Measurements from ENCODE around the gene SLC1A5. TPM values are rescaled to one million over a fixed set of nuclear protein-coding genes. Genes with fewer than 3 reads are reported as not detected.
"Not testable (repeated sequence)": the region's sequence is repeated elsewhere in the genome, so short reads cannot be mapped to it uniquely, and the experiment has no call there.

The SLC1A5 gene
- polyA plus RNA-seq (2012; ENCODE audit: missing spikeins): 31.0 TPM

DNA sequence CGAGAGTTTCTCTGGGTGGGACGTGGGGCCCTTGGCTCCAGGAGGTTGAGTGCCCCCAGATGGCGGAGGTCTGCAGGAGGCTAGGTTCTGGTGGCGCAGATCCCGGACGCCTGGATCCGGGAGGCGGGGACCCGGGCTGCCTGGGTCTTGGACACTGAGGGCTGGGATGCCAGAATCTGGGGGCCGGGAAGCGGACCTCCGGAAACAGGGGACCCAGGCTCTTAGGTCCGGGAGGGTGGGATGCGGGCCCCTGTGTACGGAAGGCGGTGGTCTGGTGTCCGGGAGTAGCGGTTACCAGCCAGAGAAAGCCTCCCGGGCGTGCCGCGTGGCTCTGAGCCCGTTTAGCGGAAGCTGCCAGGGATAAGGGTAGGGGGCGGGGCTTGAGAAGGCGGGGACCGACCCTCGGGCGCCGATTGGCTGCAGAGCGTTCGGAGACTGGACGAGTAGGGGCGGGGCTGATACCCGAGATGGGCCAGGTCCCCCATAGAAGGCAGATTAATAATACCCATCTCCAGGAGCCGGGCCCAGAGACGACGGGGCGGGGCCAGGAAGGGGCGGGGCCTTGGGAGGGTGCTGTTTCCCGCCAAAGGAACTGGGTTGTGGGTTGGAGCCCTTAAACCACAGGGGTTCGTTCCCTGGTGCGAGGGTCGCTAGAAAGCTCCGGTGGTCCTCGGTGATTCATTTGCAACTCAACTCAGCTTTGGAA lies at the start of gene SLC1A5:
SLC1A5 (minus strand) TSS at position 333 of the 706 bp plus-strand sequence. CDS start 629 bp downstream, outside the sequence.
- FAIRE-seq: peak; percentile 75
- peak; percentile 100 for TF ChIP-seq TAF1 (IDR thresholded peaks at IDR 0.05; ENCODE audit: borderline replicate concordance, low read depth, low read length)
- TF ChIP-seq POLR2AphosphoS5 (IDR thresholded peaks at IDR 0.05; ENCODE audit: low read depth, low read length): peak; percentile 99
- peak; percentile 100 for TF ChIP-seq POLR2A (IDR thresholded peaks at IDR 0.05; ENCODE audit: low read depth, low read length)
- peak; percentile 96 for DNase-seq (ENCODE audit: insufficient read length)

DNA sequence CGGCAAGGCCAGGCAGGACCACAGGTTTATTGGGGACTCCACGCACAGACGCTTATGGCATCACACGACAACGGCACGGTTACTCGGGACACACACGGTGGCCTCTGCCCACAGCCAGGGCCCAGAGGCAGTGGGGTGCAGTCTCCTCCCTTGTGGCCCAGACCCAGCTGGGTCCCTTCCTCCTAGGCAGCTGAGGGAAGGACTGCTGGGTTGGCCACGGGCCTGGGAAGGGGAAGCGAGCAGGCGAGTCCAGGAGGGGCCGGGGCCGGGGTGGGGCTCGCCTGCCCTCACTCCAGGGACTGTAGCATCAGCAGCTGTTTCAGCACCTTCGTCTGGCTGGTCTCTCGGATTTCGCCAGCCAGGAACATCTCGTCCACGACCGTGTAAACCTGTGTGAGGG lies 49.8 kb upstream of the SLC1A5 start:
- FAIRE-seq: no peak
- no peak for DNase-seq (ENCODE audit: insufficient read length)
- no peak for TF ChIP-seq TAF1 (IDR thresholded peaks at IDR 0.05; ENCODE audit: borderline replicate concordance, low read depth, low read length)
- no peak for TF ChIP-seq POLR2A (IDR thresholded peaks at IDR 0.05; ENCODE audit: low read depth, low read length)
- no peak for TF ChIP-seq POLR2AphosphoS5 (IDR thresholded peaks at IDR 0.05; ENCODE audit: low read depth, low read length)

DNA sequence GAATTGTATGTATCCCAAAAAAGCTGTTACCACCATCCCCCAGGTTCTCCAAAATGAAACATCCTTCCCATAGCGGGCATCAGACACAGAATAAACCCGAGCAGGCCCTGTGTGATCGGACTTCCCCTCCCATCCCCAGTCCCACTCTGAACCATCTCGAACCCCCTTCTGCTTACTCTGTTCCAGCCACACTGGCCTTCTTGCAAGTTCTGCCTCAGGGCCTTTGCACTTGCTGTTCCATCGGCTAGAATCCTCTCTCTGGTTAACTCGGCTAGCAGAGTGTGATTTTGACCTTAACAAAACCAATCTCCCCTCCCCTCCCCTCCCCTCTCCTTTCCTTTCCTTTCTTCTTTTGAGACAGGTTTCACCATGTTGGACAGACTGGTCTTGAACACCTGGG lies 46.6 kb upstream of the SLC1A5 start:
- FAIRE-seq (no peak), DNase-seq (ENCODE audit: insufficient read length) (no peak)
- TF ChIP-seq POLR2A (IDR thresholded peaks at IDR 0.05; ENCODE audit: low read depth, low read length) (no peak), TAF1 (IDR thresholded peaks at IDR 0.05; ENCODE audit: borderline replicate concordance, low read depth, low read length) (no peak), POLR2AphosphoS5 (IDR thresholded peaks at IDR 0.05; ENCODE audit: low read depth, low read length) (no peak)

- no peak for TF ChIP-seq POLR2A (IDR thresholded peaks at IDR 0.05; ENCODE audit: low read depth, low read length)
- TF ChIP-seq TAF1 (IDR thresholded peaks at IDR 0.05; ENCODE audit: borderline replicate concordance, low read depth, low read length): no peak
- TF ChIP-seq POLR2AphosphoS5 (IDR thresholded peaks at IDR 0.05; ENCODE audit: low read depth, low read length): no peak
- FAIRE-seq: no peak
- DNase-seq (ENCODE audit: insufficient read length): no peak
These were observed 45.7 kb upstream of the SLC1A5 start for GRCh38 chr19:46834121-46834520.

- TF ChIP-seq POLR2A (IDR thresholded peaks at IDR 0.05; ENCODE audit: low read depth, low read length) (no peak), TAF1 (IDR thresholded peaks at IDR 0.05; ENCODE audit: borderline replicate concordance, low read depth, low read length) (no peak), POLR2AphosphoS5 (IDR thresholded peaks at IDR 0.05; ENCODE audit: low read depth, low read length) (no peak)
- no peak for DNase-seq (ENCODE audit: insufficient read length)
- no peak for FAIRE-seq
These were observed 42.5 kb upstream of the SLC1A5 start for GRCh38 chr19:46830864-46831263.

- FAIRE-seq: no peak
These were observed 40.1 kb upstream of the SLC1A5 start for GRCh38 chr19:46828484-46828883.

DNA sequence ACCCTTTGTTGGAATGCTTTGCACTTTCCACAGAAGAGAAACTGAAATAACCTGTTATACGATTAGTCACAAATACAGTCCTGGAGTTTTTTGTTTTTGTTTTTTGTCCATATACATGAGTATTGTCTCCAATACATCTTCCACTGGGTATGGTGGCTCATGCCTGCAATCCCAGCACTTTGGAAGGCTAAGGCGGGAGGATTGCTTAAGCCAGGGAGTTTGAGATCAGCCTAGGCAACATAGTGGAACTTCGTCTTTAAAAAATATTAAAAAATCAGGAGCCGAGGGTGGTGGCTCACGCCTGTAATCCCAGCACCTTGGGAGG lies 37.3 kb upstream of the SLC1A5 start:
- FAIRE-seq (no peak), DNase-seq (ENCODE audit: insufficient read length) (no peak)

More at GRCh38 chr19:46828484-46828883, 40.1 kb upstream of the SLC1A5 start:
- no peak for TF ChIP-seq TAF1 (IDR thresholded peaks at IDR 0.05; ENCODE audit: borderline replicate concordance, low read depth, low read length)
- no peak for TF ChIP-seq POLR2AphosphoS5 (IDR thresholded peaks at IDR 0.05; ENCODE audit: low read depth, low read length)
- no peak for TF ChIP-seq POLR2A (IDR thresholded peaks at IDR 0.05; ENCODE audit: low read depth, low read length)
- no peak for DNase-seq (ENCODE audit: insufficient read length)

DNA sequence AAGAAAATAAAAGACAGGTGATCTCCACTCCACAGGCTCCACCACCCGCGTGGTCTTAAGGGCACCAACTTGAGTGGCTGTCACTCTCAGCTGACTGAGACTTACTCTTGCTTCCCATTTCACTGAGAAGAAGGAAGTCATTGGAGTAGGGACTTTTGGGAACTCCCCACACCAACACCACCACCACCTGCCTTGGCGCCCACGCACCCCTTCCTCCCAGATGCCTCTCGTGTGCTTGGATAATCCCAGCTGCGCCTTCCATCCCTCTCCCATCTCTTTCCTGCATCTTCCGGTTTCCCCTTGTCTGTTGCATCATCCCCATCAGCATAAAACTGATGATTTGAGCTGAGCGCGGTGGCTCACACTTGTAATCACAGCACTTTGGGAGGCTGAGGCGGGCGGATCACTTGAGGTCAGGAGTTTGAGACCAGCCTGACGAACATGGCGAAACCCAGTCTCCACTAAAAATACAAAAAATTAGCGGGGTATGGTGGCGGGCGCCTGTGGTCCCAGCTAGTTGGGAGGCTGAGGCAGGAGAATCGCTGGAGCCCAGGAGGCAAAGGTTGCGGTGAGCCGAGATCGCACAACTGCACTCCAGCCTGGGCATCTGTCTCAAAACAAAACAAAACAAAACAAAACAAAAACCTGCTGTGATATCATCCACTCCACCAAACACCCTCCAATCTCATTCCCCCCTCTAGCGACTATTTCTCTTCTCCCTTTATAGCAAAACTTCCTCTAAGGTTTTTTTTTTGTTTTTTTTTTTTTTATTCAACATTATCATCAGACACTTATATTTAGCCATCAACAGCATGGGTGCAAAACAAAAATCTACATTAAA lies 36.7 kb upstream of the SLC1A5 start:
- TF ChIP-seq POLR2A (IDR thresholded peaks at IDR 0.05; ENCODE audit: low read depth, low read length) (no peak), POLR2AphosphoS5 (IDR thresholded peaks at IDR 0.05; ENCODE audit: low read depth, low read length) (no peak), TAF1 (IDR thresholded peaks at IDR 0.05; ENCODE audit: borderline replicate concordance, low read depth, low read length) (no peak)
- peak; percentile 30 for FAIRE-seq

More for the DNA sequence above, 37.3 kb upstream of the SLC1A5 start:
- no peak for TF ChIP-seq POLR2A (IDR thresholded peaks at IDR 0.05; ENCODE audit: low read depth, low read length)
- TF ChIP-seq TAF1 (IDR thresholded peaks at IDR 0.05; ENCODE audit: borderline replicate concordance, low read depth, low read length): no peak
- no peak for TF ChIP-seq POLR2AphosphoS5 (IDR thresholded peaks at IDR 0.05; ENCODE audit: low read depth, low read length)

GRCh38 chr19:46823049-46823448 lies 34.7 kb upstream of the SLC1A5 start:
- DNase-seq (ENCODE audit: insufficient read length) (no peak), FAIRE-seq (no peak)
- TF ChIP-seq POLR2A (IDR thresholded peaks at IDR 0.05; ENCODE audit: low read depth, low read length) (no peak), POLR2AphosphoS5 (IDR thresholded peaks at IDR 0.05; ENCODE audit: low read depth, low read length) (no peak), TAF1 (IDR thresholded peaks at IDR 0.05; ENCODE audit: borderline replicate concordance, low read depth, low read length) (no peak)

More for the DNA sequence above, 36.7 kb upstream of the SLC1A5 start:
- DNase-seq (ENCODE audit: insufficient read length): no peak

GRCh38 chr19:46822410-46822787 lies 34.0 kb upstream of the SLC1A5 start:
- DNase-seq (ENCODE audit: insufficient read length); FAIRE-seq: not testable (repeated sequence)

DNA sequence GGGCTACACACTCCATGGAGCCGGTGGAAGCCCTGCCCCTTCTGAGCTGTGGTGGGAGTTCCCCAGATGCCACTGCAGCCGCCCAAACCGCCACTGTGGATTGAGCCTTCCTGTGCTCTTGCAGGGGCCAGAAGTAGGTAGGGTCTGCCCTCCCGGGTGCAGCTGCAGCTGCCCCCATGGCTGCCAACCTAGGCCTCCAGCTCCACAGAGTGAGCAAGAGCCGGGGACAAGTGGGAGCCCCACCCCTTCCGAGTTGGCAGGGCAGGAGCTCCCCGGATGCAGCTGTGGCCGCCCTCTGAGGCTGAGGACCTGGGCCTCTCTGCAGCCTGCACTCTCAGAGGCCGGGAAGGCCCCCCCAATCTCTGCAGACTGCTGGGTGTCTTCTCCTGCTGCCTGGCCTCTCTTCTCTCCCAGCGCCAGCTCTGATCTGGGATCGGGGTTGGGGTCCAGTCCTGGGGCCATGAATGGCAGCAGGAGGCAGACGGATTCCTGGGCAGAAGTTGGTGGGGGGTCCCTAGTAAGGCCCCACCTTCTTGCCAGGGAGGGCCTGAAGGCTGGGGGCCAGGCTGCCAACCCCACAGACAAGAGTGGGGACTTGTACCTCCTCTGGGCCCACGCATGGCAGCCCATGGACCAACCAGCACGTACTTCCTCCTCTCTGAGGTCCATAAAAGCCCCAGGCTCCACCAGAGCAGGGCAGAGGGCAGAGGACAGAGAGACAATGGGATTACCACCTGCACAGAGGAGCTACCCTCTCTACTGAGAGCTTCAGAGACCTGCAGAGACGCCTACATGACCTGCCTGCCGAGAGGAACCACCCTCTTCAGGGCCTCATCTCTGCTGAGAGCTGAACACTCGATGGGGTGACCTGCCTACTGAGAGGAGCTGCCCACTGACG lies 33.4 kb upstream of the SLC1A5 start:
- FAIRE-seq (peak; percentile 71), DNase-seq (ENCODE audit: insufficient read length) (peak; percentile 49)
- TF ChIP-seq POLR2AphosphoS5 (IDR thresholded peaks at IDR 0.05; ENCODE audit: low read depth, low read length) (no peak), POLR2A (IDR thresholded peaks at IDR 0.05; ENCODE audit: low read depth, low read length) (peak; percentile 37; the same call in 1 of the 2 replicates), TAF1 (IDR thresholded peaks at IDR 0.05; ENCODE audit: borderline replicate concordance, low read depth, low read length) (no peak)
